ENCODE measurements around the gene TMPRSS4.

TMPRSS4 gene

GRCh38 chr11:118157186-118157895 is 80.5 kb downstream of the TMPRSS4 start:
- no peak for DNase-seq

GRCh38 chr11:118161786-118162185 is 84.9 kb downstream of the TMPRSS4 start:
- no peak for DNase-seq

- DNase-seq = no peak
Measured at GRCh38 chr11:118162846-118163245, 86.0 kb downstream of the TMPRSS4 start.

DNA sequence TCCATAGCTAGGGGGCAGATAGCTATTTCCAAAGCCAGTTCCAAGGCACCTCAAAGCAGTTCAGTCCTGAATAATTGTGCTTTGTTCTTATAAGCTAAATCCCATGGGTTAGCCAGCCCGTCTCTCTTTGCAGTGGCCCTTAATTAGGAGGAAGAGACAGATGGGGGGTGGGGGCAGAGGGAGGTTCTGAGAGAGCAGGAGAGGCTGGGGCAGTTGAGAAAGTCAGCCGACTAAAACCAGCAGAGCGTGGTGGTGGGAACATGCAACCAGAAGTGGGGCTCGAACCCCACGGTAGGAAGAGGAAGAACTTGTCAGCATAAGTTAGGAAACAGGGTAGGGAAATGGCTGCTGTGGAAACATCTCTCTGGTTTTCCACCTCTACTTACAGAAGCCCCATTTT is 86.6 kb downstream of the TMPRSS4 start:
- no peak for DNase-seq

- DNase-seq = no peak
Measured at GRCh38 chr11:118164885-118165284, 88.0 kb downstream of the TMPRSS4 start.

- no peak for DNase-seq
Measured at GRCh38 chr11:118166641-118167040, 89.8 kb downstream of the TMPRSS4 start.

- no peak for DNase-seq
Measured at GRCh38 chr11:118167253-118167652, 90.4 kb downstream of the TMPRSS4 start.

DNA sequence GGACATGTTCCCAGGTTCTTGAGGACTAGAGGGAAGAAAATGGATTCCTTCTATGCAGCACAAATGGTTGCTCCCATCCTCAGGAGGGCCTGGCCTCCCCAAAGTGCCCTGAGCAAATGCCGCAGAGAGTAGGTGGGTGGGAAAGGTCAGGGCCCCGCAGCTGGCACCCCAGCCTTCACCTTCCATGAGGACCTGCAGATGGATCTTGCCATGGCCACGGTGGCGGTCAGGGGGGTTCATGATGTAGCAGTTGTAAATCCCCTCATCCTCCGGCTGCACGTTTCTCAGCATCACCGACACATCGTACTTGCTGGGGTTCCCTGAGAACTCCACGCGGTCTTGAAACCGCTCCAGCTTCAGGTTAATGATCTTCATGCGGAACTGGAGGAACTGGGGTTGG is 91.0 kb downstream of the TMPRSS4 start:
- DNase-seq = no peak

DNA sequence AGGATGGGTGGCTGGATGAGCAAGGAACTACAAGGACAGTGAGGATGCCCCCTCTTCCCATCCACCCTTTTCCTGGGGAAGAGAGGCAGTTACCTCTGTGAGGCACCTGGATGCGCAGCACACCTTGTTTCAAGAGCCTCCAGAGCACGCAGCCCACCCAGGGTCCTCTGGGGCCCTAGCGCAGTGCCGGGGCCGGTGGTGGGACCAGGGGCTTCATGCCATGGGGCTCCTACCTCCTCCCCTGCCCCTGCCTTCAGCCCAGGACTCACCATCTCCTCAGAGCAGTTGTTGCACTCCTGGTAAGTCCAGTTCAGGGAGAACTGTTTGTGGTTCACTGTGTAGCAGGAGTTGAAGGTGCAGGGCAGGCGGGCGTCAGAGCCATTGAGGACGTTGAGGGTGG is 91.4 kb downstream of the TMPRSS4 start:
- DNase-seq = no peak

DNA sequence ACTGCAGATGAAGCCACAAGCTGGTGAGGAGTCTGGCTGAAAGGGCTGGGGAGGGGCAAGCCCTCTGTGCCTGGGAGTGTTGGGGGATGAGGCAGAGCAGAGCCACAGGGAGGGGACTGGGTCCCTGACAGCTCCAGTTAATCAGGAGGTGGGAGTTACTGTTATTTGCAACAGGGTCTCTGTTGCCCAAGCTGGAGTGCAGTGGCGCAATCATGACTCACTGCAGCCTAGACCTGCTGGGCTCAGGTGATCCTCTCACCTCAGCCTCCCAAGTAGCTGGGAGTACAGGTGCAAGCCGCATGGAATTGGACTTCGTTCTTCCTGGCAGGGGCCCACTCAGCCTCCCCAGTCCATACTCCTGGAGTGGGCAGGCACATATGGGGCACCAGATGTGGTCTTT is 91.9 kb downstream of the TMPRSS4 start:
- no peak for DNase-seq

- DNase-seq = no peak
Measured at GRCh38 chr11:118169300-118170140, 92.6 kb downstream of the TMPRSS4 start.

- no peak for DNase-seq
Measured at GRCh38 chr11:118170231-118170630, 93.4 kb downstream of the TMPRSS4 start.

DNA sequence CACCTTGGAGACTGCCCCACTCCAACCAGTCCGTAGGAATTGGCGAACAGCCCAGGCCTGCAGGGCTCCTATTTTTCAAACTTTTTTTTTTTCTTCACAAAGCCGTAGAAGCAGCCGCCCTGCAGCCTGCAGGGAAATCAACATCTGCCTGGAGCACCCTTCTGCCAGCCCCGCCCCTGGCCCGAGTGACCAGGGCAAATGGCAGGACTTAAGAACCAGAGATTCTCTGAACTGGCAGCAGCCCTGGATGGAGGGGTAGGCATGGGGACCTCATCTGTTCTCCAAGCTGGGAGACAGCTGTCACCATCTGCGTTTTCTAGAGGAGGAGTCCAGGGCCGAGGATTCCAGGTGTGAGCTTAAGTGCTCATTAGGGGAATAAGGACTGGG is 94.0 kb downstream of the TMPRSS4 start:
- no peak for DNase-seq

Data from stimulated activated naive CD4-positive, alpha-beta T cell (primary cell).